Measurements from ENCODE around the gene NR4A3. TPM values are rescaled to one million over a fixed set of nuclear protein-coding genes. Genes with fewer than 3 reads are reported as not detected.

Gene NR4A3
- total RNA-seq, 1 experiment from 2014 or later: 0.86 TPM

DNA sequence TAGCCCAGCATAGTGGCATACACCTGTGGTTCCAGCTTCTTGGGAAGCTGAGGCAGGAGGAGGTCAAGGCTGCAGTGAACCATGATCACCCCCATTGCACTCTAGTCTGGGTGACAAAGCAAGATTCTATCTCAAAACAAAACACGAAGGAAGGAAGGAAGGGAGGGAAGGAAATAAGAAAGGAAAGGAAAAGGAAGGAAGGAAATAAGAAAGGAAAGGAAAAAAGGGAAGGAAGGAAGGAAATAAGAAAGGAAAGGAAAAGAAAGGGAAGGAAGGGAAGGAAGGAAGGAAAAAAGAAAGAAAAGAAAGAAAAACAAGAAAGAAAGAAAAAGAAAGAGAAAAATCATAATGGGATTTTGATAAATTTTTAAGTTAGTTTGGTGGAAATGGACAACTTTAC, 81.7 kb downstream of the NR4A3 start:
- DNase-seq (ENCODE audit: low read depth, low spot score) (no peak), ATAC-seq (no peak)
- CTCF ChIA-PET: no interaction called here
- H4K20me1 ChIP-seq (ENCODE audit: insufficient read depth): no peaks in the 10 kb centered on the region
- no peaks in the 10 kb centered on the region for H3K36me3 ChIP-seq (ENCODE audit: control insufficient read depth in 1 of 2, insufficient read depth in 2 of 2, low read length in 2 of 2)
- no peak overlapping the region for H3K9ac ChIP-seq (ENCODE audit: low read length)
- peaks cover 11% of the 10 kb centered on the region for H3K79me2 ChIP-seq (ENCODE audit: insufficient read depth, low read length)
- 0 out of 2 replicates have a peak, but pooled peaks cover 3% of the 10 kb centered on the region for H3K9me2 ChIP-seq (ENCODE audit: insufficient read depth)
- peaks cover 3 to 16% of the 10 kb centered on the region in 2 experiments; a peak in 3 of 4 replicates for H3K4me1 ChIP-seq (ENCODE audit: control insufficient read depth in 1 of 2, insufficient read depth in 2 of 2, low read length in 2 of 2)
- TF ChIP-seq ZFX (IDR thresholded peaks at IDR 0.05): no peak
- TF ChIP-seq, protein P1, sequence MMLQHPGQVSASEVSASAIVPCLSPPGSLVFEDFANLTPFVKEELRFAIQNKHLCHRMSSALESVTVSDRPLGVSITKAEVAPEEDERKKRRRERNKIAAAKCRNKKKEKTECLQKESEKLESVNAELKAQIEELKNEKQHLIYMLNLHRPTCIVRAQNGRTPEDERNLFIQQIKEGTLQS (IDR thresholded peaks at IDR 0.05): no peak
- TF ChIP-seq, protein P2, sequence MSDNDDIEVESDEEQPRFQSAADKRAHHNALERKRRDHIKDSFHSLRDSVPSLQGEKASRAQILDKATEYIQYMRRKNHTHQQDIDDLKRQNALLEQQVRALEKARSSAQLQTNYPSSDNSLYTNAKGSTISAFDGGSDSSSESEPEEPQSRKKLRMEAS (IDR thresholded peaks at IDR 0.05): no peak
- TF ChIP-seq ELF1 (IDR thresholded peaks at IDR 0.05; ENCODE audit: borderline replicate concordance, low read depth): no peak
- no peak for TF ChIP-seq CEBPB (IDR thresholded peaks at IDR 0.05; ENCODE audit: low read depth)
- TF ChIP-seq ZNF274 (IDR thresholded peaks at IDR 0.05; ENCODE audit: low read depth, low read length): no peak
- TF ChIP-seq, protein P3, sequence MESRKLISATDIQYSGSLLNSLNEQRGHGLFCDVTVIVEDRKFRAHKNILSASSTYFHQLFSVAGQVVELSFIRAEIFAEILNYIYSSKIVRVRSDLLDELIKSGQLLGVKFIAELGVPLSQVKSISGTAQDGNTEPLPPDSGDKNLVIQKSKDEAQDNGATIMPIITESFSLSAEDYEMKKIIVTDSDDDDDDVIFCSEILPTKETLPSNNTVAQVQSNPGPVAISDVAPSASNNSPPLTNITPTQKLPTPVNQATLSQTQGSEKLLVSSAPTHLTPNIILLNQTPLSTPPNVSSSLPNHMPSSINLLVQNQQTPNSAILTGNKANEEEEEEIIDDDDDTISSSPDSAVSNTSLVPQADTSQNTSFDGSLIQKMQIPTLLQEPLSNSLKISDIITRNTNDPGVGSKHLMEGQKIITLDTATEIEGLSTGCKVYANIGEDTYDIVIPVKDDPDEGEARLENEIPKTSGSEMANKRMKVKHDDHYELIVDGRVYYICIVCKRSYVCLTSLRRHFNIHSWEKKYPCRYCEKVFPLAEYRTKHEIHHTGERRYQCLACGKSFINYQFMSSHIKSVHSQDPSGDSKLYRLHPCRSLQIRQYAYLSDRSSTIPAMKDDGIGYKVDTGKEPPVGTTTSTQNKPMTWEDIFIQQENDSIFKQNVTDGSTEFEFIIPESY (IDR thresholded peaks at IDR 0.05; ENCODE audit: extremely low read depth, insufficient replicate concordance, low read length): no peak
- no peak for TF ChIP-seq POLR2AphosphoS5 (IDR thresholded peaks at IDR 0.05; ENCODE audit: low read depth, low read length)
- TF ChIP-seq FOSL1 (IDR thresholded peaks at IDR 0.05; ENCODE audit: low read depth): no peak
- TF ChIP-seq SRF (IDR thresholded peaks at IDR 0.05; ENCODE audit: low read depth): no peak
- no peak for TF ChIP-seq CBX3 (IDR thresholded peaks at IDR 0.05; ENCODE audit: low read depth)
- no peak for TF ChIP-seq TCF7L2 (IDR thresholded peaks at IDR 0.05; ENCODE audit: borderline replicate concordance, extremely low read depth, insufficient read depth, insufficient read length)
- TF ChIP-seq JUND (IDR thresholded peaks at IDR 0.05): no peak
- RAD21 ChIA-PET (ENCODE audit: low non-redundant PET in 1 of 2, low total read pairs in 2 of 2, uncharacterized antibody in 2 of 2, unreplicated experiment in 2 of 2): no interaction called here
- no peaks in the 10 kb centered on the region for H3K9me3 ChIP-seq (ENCODE audit: control insufficient read depth in 1 of 2, insufficient read depth in 1 of 2, low read depth in 1 of 2, low read length in 2 of 2)
- H3K4me2 ChIP-seq (ENCODE audit: low read length): no peak overlapping the region
- H2AFZ ChIP-seq (ENCODE audit: low read depth, low read length, poor library complexity, severe bottlenecking): no peak overlapping the region
- no peak overlapping the region for H3K27ac ChIP-seq (ENCODE audit: low read depth, low read length)
- POLR2A ChIA-PET: no interaction called here
- intact Hi-C loops (cut with micrococcal nuclease): no loop called here
- H3K4me3 ChIP-seq (replicated peaks in 1 of 2; ENCODE audit: low read depth in 1 of 2, low read length in 2 of 2): no peak overlapping the region
- no TSS peak for BruUV-seq (replicated peaks)
- H3K27me3 ChIP-seq (ENCODE audit: insufficient read depth, low read length): no peaks in the 10 kb centered on the region

Measured in HCT116 (cell line).